Nephron progenitor cell (in vitro differentiated cells): ENCODE measurements around the gene DDX20.

Experiments used
- DNase-seq: peaks from one replicate; pipeline ENCODE4 v3.0.0; 2021
- H3K27ac Mint-ChIP-seq: 2 replicates; pipeline ENCODE4 v1.8.0; 2021; ENCODE audit warnings: mild to moderate bottlenecking, moderate library complexity, mixed read lengths
- H3K27me3 Mint-ChIP-seq: 2 replicates; pipeline ENCODE4 v1.8.0; 2021; ENCODE audit warnings: mild to moderate bottlenecking, low read depth, mixed read lengths; ENCODE audit not compliant: poor library complexity
- H3K36me3 Mint-ChIP-seq: 2 replicates; pipeline ENCODE4 v1.8.0; 2021; ENCODE audit warnings: low read depth, mixed read lengths
- H3K4me1 Mint-ChIP-seq: 2 replicates; pipeline ENCODE4 v1.8.0; 2021; ENCODE audit warnings: mixed read lengths
- H3K4me3 Mint-ChIP-seq: 2 replicates; pipeline ENCODE4 v1.8.0; 2021; ENCODE audit warnings: mild to moderate bottlenecking, moderate library complexity, mixed read lengths
- H3K9me3 Mint-ChIP-seq: 2 replicates; pipeline ENCODE4 v1.8.0; 2021; ENCODE audit warnings: mild to moderate bottlenecking, moderate library complexity, mixed read lengths
- TF ChIP-seq, protein P1 (sequence below): fragments of 200-600 bp; sonication (generic); IDR thresholded peaks from 2 replicates; pipeline ENCODE4 v1.5.0; 2021; ENCODE audit warnings: antibody characterized with exemption

The DDX20 gene

DNA sequence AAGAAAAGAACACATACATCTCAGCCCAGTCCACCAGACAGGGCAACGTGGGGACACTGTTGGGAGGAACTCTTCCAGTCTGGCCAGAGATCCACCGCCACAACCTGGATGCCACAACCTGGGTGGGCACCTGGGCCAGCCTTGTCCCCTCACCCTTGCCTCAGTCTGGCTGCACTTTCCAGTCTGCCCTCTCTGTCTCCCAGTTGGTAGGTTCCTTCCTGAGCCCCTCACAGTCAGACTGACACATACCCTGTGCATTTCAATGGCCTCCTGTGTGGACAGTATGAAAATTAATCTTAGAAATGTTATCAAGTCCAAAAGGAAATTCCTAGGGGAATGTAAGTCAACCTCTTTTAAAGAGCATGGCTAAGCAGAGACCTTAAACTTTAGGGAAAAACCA lies 49.5 kb downstream of the DDX20 start:
- H3K4me3 Mint-ChIP-seq: no peak overlapping the region
- TF ChIP-seq, protein P1, sequence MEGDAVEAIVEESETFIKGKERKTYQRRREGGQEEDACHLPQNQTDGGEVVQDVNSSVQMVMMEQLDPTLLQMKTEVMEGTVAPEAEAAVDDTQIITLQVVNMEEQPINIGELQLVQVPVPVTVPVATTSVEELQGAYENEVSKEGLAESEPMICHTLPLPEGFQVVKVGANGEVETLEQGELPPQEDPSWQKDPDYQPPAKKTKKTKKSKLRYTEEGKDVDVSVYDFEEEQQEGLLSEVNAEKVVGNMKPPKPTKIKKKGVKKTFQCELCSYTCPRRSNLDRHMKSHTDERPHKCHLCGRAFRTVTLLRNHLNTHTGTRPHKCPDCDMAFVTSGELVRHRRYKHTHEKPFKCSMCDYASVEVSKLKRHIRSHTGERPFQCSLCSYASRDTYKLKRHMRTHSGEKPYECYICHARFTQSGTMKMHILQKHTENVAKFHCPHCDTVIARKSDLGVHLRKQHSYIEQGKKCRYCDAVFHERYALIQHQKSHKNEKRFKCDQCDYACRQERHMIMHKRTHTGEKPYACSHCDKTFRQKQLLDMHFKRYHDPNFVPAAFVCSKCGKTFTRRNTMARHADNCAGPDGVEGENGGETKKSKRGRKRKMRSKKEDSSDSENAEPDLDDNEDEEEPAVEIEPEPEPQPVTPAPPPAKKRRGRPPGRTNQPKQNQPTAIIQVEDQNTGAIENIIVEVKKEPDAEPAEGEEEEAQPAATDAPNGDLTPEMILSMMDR: no peak
- H3K27ac Mint-ChIP-seq: no peak overlapping the region
- peaks cover 16% of the 10 kb centered on the region for H3K27me3 Mint-ChIP-seq
- DNase-seq: no peak
- H3K9me3 Mint-ChIP-seq: no peaks in the 10 kb centered on the region
- no peaks in the 10 kb centered on the region for H3K4me1 Mint-ChIP-seq
- H3K36me3 Mint-ChIP-seq: no peaks in the 10 kb centered on the region

DNA sequence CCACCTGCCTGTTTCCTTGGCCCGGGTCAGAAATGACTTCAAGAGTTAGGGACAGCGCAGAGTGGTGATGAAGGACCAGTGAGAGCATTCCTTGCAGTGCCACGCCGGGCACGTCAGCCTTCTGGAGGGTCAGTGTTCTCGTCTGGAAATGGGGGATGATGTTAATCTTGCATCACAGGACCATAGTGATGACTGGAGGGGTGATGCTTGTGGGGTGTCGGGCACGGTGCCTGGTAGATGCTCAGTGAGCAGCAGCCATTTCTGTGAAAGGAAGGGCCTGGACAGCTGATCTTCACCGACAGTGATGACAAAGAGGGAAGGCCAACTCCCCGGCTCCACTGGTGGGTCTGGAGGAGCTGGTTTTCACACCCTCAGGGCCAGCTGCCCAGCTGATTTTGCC lies 56.2 kb downstream of the DDX20 start:
- TF ChIP-seq, protein P1: no peak
- H3K36me3 Mint-ChIP-seq: no peaks in the 10 kb centered on the region
- no peaks in the 10 kb centered on the region for H3K4me1 Mint-ChIP-seq
- H3K4me3 Mint-ChIP-seq: no peak overlapping the region
- H3K27me3 Mint-ChIP-seq: peaks cover 15% of the 10 kb centered on the region
- no peak overlapping the region for H3K27ac Mint-ChIP-seq
- DNase-seq: no peak
- no peaks in the 10 kb centered on the region for H3K9me3 Mint-ChIP-seq

DNA sequence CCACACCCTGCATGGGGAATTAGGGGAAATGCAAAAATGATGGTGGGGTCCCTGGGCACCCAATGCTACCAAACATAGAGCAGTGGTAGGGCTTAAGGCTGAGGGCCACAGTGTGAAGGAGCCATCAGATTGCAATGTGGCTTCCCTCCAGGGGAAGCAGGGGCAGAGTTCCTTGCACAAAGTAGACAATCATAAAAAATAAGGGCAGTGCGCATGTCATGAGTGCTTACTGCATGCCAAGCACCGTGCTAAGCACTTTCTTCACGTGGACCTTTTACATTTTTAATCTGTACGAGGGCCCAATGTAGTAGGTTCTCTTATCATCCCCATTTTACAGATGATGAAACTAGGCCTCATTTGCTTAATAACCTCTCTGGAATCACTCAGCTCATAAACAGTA lies 56.6 kb downstream of the DDX20 start:
- Mint-ChIP-seq H3K4me1 (no peaks in the 10 kb centered on the region), H3K4me3 (no peak overlapping the region), H3K27ac (no peak overlapping the region), H3K9me3 (no peaks in the 10 kb centered on the region), H3K27me3 (peaks cover 15% of the 10 kb centered on the region), H3K36me3 (no peaks in the 10 kb centered on the region)
- TF ChIP-seq, protein P1: no peak
- DNase-seq: no peak

DNA sequence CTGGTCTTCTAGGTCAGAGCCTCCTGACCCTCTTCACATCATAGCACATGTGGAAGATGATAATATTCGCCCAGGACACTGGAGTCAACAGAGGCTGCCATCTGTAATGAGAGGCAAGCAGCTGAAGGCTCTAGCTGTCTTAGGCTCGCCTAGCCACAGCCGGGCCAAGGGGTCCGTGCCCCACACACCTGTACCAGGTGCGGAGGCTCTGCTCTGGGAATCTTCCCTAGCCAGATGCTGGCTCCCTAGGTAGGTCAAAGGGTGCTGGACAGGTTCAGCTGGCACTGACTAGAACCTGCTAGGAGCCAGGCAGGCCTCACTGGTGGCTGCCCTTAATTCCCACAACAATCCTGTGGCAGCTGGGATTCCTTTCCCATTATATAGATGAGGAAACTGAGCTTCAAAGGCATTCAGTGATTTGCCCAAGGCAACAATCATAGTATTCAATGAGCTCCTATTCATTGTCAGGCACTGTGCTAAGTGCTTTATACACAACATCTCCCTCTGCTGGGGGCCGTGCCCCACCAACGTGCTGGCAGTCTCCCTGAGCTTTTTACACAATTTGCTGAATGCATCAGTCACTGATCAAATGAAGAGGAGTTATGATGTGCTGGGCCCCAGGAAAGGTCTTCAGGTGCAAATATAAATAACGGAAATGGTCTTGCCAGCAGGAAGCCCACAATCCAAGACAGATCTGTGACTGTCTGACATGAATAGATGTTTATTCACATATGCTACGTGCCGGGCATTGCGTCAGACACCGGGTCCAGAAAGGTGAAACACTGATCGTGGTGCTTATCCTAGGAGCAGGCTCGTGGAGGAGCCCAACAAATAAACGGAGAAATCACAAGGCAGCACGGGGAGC lies 58.0 kb downstream of the DDX20 start:
- Mint-ChIP-seq H3K4me3 (no peak overlapping the region), H3K9me3 (no peaks in the 10 kb centered on the region), H3K27me3 (peaks cover 18% of the 10 kb centered on the region), H3K36me3 (no peaks in the 10 kb centered on the region), H3K27ac (no peak overlapping the region), H3K4me1 (no peaks in the 10 kb centered on the region)
- no peak for DNase-seq
- TF ChIP-seq, protein P1: no peak

DNA sequence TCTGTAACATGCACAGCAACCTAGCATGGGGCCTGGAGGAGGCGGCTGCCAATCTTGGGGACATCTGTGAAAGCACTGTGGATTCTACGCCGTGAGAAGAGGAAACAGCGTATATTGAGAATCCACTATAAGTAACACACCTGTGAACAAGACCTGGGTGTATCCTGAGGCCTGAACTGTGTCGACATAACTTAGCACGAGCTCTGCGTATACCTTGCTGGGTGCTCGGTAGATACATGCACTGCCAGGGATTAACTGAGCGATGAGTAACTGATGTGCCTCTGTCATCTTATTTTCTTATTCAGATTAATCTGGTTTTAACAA lies 58.6 kb downstream of the DDX20 start:
- Mint-ChIP-seq H3K4me3 (no peak overlapping the region), H3K4me1 (no peaks in the 10 kb centered on the region), H3K27me3 (peaks cover 18% of the 10 kb centered on the region), H3K27ac (no peak overlapping the region), H3K9me3 (no peaks in the 10 kb centered on the region), H3K36me3 (no peaks in the 10 kb centered on the region)
- no peak for DNase-seq
- TF ChIP-seq, protein P1: no peak

DNA sequence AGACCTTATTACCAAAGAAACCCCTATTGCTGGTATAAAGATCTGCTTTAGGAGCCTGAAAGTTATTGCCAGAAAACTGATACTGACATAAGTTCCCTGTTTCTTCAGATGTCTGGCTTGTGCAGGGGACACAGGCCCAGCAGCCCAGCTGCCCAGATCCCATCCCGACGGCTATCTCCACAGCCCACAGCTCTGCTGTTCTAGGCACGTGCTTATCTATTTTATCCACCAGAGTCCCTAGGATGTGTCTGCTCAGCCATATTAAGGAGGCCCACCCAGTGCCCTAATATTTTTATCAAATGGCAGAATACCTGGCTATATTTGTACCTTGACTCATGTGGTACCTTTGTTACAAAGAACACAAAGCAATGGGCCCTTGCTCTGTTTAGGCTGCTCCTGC lies 58.9 kb downstream of the DDX20 start:
- DNase-seq: no peak
- H3K27ac Mint-ChIP-seq: no peak overlapping the region
- H3K36me3 Mint-ChIP-seq: no peaks in the 10 kb centered on the region
- no peaks in the 10 kb centered on the region for H3K9me3 Mint-ChIP-seq
- TF ChIP-seq, protein P1: no peak
- H3K4me1 Mint-ChIP-seq: no peaks in the 10 kb centered on the region
- H3K27me3 Mint-ChIP-seq: peaks cover 18% of the 10 kb centered on the region
- no peak overlapping the region for H3K4me3 Mint-ChIP-seq
